Occipital lobe (tissue), 2 donors: Measurements from ENCODE around the gene ZNF438. TPM values are rescaled to one million over a fixed set of nuclear protein-coding genes. Genes with fewer than 3 reads are reported as not detected.
"Not testable (repeated sequence)": the region's sequence is repeated elsewhere in the genome, so short reads cannot be mapped to it uniquely, and the experiment has no call there.

Source experiments
- DNase-seq: peaks from one replicate; lab custom pipeline; 2025; lab: John Stamatoyannopoulos, UW
- total RNA-seq: library from RNA; depleted of rRNA; stranded (reverse); fragments of >200 nt; gene quantifications from one replicate; pipeline ENCODE4 v1.2.3, GENCODE V29; 2014

ZNF438 gene
- total RNA-seq, 1 donor from 2014 or later: 3.9 TPM

DNA sequence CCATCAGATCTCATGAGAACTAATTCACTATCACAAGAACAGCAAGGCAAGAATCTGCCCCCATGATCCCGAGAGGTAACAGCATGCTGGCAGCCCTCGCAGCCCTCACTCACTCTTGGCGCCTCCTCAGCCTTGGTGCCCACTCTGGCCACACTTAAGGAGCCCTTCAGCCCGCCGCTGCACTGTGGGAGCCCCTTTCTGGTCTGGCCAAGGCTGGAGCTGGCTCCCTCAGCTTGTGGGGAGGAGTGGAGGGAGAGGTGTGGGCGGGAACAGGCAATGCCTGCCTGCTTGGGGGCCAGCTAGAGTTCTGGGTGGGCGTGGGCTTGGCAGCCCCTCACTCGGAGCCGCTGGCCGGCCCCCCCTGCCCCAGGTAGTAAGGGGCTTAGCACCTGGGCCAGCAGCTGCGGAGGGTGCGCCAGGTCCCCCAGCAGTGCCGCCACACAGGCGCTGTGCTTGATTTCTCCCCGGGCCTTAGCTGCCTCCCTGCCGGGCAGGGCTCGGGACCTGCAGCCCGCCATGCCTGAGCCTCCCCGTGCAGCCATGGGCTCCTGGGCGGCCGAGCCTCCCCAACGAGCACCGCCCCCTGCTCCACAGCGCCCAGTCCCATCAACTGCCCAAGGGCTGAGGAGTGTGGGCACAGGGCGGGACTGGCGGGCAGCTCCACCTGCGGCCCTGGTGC, 24.0 kb upstream of the ZNF438 start:
- DNase-seq: no peak

DNA sequence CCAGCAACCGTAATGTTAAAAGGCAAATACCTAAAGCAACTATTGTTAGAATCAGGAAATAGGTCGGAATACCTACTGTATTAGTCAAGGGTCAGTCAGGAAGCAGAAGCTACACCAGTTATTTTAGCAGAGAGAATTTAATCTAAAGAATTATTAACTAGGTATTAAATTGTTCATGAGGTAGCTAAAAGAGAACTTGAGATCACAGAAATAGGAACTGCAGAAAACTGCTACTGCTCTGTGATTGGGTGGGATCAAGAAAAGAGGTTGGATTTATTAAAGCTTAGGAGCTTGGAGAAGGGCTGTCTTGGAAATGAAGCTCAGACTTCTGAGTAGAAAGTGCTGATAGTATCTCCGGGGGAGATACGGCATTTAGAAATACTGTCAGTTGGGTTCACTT, 20.0 kb upstream of the ZNF438 start:
- no peak for DNase-seq

DNA sequence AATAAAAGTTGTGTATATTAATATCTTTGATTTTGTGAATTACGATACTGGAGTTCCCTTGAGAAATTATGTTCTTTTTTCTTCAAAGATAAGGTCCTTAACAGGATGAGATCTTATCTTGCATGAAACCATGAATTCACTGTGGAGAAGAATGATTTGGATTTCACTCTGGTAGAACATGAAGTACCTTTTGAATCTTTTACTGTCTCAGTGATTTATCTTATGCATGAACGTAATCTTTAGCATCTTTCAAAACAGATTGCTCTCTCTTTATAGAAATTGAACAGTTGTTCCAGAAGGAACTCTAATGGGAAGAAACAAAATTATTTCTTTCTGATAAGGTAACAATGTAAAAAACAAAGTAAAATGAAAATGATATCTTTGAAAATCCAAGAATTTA, 11.0 kb upstream of the ZNF438 start:
- DNase-seq: no peak

DNA sequence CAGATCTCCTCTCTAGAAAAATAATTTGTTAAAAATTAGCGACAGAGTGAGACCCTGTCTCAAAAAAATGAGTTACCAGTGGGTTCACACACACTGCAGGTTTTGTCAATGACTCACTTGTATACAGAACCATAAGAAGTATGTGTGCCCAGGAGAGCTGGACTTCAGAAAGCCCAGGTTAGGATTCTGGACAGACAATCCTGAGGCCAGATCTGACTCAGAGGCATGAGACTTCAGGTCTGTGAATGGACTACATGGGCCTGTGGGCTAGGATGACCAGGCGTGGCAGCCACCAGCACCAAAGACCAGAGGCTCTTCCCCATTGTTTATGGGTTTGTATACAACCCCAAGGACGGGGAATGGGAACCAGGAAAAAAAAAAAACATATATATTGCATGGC, 9.3 kb upstream of the ZNF438 start:
- no peak for DNase-seq

DNA sequence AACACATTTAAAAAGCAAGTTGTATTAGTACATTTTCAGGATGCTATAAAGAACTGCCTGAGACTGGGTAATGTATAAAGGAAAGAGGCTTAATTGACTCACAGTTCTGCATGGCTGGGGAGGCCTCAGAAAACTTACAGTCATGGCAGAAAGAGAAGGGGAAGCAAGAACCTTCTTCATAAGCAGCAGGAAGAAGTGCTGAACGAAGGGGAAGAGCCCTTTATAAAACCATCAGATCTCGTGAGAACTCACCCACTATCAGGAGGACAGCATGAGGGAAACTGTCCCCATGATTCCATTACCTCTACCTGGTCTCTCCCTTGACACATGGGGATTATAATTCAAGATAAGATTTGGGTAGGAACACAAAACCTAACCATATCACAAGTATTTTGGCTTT, 7.3 kb upstream of the ZNF438 start:
- DNase-seq: not testable (repeated sequence)

DNA sequence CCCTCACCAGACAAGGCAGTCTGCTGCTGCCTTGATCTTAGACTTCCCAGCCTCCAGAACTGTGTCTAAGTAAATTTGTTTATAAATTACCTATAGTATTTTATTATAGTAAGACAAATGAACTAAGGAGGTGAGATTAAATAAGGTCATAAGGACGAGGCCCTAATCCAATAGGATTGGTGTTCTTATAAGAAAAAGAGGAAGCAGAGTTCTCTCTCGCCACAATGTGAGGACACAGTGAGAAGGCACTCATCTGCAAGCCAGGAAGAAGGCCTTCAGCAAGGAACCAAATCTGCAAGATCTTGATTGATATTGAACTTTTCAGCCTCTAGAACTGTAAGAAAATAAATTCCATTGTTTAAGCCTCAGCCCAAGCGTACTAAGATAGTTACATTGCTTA, 6.1 kb upstream of the ZNF438 start:
- DNase-seq: no peak

DNA sequence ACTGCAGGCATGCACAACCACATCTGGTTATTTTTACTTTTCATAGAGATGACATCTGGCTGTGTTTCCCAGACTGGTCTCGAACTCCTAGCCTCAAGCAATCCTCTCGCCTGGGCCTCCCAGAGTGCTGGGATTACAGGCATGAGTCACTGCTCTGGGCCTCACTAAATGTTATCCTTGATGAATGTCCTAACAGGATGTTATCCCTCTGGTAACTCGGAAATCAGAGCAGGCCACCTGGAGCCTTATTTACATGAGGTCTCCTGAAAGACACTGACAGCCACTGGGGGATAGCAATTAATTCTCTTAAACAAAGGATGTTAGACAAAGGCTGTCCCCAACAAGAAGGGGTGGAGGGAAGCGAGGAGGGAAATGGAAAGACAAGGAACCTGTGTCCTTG, 4.5 kb upstream of the ZNF438 start:
- no peak for DNase-seq

DNA sequence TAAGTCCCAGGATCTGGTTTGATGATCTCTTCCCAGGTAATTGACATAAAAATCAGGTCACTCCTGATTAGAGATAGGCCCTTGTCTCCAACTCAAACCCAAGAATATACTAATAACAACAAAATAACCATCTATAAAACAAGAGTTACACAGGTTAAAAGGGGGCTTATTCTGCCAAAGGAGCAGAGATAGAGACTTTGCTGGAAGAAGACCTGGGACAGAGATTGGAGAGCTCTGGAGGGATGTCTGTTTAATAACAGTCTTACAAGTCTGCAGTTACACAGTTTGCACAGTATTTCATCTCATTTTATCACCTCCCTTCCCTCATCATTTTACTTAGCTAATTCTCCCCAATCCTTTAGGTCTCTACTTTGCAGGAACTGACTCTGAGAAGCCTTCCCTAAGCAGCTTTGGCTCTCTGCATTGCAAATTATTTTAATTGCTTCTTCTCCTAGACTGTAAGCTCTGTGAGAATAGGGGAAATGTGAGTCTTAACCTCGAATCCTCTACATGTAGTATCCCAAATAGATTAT, 3.7 kb upstream of the ZNF438 start:
- DNase-seq: no peak

DNA sequence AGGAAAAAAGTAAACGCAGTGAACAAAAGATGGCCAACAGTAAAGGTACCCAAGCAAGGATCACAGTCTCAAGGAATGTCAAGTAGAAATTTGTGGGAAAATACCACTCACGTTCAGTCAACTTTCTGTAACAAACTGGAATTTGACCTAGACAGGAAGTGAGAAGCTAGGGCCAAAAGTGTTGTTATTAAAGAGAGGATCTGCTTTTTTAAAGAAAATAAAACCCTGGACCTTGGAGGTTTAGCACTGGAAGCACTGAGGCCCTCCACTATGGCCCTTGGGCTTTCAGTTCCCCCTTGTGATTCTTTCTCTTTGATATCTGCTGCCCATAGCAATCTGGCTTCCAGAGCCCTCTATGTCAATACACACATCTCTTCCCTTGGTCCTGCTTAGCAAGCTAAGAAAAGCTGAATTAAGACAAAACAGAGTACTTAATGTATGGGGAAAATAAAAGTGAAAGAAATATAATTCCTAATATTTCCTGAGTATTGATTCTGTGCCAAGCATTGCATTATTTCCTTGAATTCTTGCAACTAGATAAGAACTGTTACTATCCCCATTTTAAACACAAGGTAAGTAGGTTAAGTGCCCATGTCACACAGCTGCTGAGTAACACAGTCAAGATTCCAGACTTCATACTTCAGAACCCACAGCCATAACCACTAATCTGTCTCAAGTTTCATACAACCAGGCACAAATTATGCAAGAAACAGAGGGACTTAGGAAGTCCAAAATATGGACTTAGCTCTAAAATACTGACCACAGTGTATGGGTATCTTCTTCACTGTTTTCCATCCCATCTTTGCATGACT, 2.6 kb upstream of the ZNF438 start:
- no peak for DNase-seq

DNA sequence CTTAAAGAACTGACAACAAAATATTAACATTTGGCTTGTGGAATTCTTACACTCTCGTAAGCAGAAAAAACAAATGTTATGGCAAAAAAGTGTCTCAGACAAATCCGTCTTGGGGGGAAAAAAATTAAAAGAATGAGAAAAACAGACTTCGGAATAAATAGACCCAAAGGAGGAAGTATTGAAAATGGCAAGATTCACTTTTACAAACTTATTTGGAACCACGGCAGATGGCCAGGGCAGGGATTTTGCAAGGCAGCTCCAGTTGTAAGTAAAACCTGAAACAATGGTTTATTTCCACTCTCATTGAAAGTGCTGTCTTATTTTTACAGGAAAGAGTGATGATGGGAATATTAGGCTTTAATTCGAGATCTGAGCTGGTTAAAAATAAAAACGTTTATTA, 1.5 kb upstream of the ZNF438 start:
- no peak for DNase-seq

DNA sequence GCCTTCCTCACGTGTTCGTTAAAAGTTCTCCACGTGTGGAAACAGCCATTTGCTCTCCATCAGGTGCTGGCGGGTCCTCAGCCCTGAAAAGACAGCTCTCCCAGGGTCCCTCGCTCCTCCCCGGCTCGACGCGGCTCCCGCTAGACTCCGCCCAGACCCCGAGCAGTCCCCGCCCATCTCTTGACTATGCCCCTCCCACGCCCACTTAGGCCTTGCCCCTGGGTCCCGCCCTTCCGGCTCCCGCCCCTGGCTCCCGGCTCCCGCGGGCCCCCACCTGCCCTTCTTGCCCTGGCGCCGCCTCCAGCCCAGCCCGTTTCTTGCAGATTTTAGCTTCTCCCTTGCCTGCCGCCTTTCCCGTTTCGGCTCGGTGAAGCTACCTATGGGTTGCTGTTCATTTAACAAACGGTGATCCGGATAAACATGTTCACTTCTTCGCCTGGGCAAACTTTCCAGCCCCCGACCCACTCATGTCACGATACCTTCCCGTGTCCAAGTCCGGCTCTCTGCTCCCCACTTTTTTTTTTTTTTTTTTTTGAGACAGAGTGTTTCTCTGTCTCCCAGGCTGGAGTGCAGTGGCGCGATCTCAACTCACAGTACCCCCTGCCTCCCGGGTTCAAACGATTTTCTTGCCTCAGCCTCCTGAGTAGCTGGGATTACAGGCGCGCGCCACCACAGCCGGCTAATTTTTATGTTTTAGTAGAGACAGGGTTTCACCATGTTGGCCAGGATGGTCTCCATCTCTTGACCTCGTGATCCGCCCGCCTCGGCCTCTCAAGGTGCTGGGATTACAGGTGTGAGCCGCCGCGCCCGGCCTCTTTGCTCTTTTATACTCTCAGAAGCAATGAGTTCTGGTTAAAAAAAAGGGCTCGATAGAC, 830 bp upstream of the ZNF438 start:
- DNase-seq: peak; percentile 92

DNA sequence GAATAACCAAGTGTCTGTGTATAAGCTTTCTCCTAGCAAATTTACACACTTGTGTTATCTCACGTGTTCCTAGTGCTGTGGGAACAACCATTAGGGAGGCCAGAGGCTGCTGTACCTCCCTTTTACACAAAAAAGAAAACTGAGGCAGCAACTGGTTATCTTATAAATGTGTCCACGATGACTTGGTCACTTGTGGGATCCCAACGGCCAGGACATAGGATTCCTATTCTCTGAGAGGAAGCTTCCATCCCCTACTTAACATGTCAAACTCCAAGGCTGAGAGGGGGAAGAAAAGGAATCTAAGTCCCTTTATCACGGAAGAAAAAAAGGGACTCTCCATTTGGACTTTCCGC, 484 bp downstream of the ZNF438 start:
- DNase-seq: no peak

DNA sequence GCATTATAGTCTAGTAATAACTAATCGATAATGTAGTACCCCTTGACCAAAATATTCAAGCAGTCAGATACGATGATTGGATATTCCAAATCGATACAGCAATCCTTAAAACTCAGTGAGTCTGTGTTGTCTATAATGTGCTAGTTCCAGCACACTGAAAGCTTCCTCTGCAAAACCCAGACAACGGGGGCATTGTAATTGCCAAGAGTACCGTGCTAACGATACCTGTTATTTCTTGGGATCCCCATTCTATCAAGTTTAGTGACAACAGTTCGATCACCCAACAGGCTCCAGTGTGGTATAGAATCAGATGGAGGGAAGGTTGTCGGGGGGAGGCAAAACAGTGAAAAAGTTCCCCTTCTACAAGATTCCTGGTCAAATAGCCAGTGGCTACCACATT, 865 bp downstream of the ZNF438 start:
- no peak for DNase-seq

DNA sequence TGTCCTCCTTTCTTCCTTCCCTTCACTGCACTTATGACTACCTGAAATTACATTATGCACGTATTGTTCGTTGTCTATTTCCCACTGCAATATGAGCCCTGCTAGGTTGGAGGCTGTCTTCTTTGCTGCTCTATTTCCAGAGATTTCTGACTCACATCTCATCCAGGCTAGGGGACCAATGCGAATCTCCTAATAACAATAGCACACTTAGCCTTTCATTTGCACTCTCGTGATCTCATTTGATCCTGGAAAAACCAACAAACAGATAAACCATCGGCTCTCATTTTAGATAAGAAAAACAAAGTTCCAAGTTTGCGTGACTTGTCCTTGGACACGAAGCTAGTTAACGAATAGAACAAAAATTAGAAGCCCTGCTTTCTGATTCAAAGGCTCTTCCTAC, 1.4 kb downstream of the ZNF438 start:
- no peak for DNase-seq

DNA sequence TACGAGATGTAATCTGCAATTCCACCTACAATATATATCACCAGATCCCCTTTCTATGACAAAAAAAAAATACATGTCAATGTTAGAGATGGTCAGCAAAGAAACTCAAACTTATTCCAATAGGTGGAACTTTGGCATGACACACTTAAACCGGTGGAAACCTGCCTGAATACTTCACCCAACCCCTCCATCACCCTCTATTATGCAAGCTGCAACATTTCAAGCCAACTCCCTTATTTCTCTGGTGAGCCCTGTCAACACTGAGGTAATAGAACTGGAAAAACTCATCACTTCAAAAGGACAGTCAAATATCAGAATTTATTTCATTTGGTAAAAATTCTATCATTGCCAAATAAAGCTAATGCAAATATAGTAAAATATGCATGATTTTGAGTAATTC, 3.6 kb downstream of the ZNF438 start:
- no peak for DNase-seq

DNA sequence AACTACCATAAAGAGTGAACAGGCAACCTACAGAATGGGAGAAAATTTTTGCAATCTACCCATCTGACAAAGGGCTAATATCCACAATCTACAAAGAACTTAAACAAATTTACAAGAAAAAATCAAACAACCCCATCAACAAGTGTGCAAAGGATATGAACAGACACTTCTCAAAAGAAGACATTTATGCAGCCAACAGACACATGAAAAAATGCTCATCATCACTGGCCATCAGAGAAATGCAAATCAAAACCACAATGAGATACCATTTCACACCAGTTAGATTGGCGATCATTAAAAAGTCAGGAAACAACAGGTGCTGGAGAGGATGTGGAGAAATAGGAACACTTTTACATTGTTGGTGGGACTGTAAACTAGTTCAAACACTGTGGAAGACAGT, 5.4 kb downstream of the ZNF438 start:
- not testable (repeated sequence) for DNase-seq

DNA sequence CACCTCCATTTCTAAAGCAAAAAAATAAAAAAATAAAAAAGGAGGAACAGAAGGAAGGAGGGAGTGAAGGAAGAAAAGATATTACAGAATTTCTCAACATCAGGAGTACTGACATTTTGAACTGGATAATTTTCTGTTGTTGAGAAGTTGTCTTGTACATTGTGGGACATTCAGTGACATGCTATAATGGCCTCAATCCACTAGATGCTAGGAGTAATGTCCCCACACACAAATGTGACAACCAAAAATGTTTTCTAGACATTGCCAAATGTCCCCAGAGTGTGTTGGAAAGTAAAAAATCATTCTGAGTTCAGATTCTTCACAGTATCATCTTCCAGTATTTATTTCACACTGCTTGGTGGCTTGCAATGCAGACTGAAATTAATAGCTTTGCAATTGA, 6.5 kb downstream of the ZNF438 start:
- DNase-seq: no peak

DNA sequence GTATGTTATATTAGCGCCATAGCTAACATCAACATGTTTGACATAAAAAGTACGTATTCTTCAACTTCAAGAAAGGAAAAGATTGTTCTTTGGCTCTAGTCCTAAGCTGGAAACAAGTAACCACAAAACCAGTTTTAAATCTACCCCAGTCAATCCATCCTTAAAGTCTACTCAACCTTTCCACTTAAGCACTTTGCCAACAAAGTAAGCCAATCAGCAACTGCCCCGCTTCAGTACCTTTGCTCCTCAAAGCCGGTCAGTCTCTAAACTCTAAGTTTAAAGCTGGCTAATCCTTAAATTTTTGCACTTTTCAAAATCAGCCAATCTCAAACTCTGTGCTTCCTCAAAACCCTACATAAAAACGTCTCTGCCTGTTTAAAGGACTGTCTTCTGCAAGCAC, 8.1 kb downstream of the ZNF438 start:
- DNase-seq: no peak

DNA sequence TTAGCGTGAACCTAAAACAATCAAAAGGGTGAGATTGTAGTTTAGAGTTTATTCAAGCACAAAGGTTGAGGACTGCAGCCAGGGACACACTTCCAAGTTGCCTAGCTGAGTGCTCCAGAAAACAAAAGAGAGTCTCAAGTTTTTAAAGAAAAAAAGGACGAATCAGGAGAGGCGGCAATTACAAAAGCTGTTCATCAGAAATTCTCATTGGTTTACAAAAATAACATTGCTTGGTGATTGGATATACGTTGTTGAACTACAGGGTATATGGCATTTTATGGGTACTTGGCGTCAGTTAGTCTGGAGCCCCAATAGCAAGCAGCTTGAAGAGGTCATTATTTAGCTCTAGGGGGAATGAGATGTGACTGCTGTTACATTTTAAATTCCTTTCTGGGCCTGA, 11.5 kb downstream of the ZNF438 start:
- DNase-seq: no peak

DNA sequence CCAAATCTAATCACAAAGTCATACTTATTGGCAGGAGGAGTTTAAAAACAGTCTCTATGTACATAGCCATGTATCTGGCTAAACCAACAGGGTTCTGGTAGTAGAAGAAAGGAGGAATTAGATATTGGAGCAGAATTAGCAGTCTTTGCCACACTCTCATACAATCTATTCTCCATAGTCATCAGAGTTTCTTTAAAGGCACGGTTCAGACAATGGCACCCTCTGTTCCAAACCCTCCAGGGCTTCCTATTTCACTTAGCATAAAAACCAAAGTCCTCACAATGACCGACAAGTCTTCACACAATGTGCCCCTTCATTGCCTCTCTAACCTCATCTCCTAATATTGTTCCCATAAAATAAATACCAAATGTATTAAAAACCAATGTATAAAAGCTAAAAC, 12.7 kb downstream of the ZNF438 start:
- DNase-seq: no peak

DNA sequence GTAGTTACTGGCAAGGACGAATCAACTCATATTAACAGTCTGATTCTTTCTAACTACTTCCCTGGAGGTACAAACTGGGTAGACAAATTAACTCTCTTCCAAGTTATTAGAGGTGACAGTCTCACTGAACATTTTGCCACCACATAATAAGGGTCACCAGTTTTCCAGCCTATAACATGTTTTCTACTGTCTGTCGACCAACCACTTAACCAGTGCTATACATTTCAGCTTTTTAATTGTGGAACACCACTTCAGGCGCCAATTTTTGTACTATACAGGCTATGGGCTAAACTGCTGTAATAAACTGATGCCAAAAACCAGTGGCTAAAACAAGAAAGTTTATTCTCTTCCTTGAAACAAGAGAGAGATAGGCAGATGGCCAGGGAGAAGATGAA, 13.3 kb downstream of the ZNF438 start:
- no peak for DNase-seq
